ENCODE measurements around the gene IQSEC2.

The IQSEC2 gene

DNA sequence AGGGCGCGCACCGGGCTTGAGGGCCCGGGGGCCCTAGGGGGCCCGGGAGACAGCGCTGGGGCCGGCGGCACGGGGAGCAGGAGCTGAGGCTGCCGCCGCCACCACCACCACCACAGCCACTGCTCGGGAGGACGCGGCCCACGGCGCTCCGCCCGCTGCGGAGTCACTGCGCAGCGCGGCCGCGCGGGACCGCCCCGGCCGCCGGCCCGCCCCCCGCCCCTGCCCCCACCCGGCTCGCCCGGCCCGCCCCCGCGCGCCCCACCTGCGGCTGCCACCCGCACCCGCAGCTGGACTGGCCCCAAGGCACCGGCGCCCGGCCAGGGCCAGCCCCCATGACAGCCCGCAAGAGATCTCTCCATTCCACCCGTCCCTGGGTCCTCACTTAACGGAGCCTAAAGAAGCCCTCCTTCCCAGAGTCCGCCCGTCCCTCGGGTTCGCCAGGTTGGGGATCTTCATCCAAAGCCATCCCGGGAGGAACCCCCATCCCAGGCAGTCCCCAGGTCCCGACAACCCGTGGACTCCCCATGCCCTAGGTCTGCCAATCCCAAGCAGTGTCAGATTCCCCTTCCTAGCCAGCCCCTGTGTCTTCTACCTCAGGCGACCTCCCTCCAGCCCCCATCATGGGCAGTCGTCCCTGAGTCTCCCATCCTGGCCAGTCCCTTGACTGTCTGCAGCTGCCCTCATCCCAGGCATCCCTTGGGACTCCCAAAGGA lies 40.0 kb upstream of the IQSEC2 start:
- WGBS (ENCODE audit: extremely low coverage, insufficient coverage, low lambda C conversion rate), result no CpG with 5 or more reads among the region's 56 CpGs
- no peak overlapping the region for H2BK5ac ChIP-seq (ENCODE audit: low read length)
- H3K4me2 ChIP-seq (ENCODE audit: low read length), result peak overlapping the region; percentile 67
- H2AK5ac ChIP-seq (ENCODE audit: low read length), result no peak overlapping the region
- H3K79me2 ChIP-seq (ENCODE audit: control insufficient read depth, insufficient read depth, low read length), result peaks cover 27% of the 10 kb centered on the region
- no peak overlapping the region for H4K8ac ChIP-seq (ENCODE audit: low read depth, low read length)
- H3K27ac ChIP-seq (ENCODE audit: low read depth, low read length), result no peak overlapping the region
- H3K23ac ChIP-seq (ENCODE audit: low read length), result peak overlapping the region; percentile 80
- H3K4me3 ChIP-seq (ENCODE audit: low read length), result no peak overlapping the region
- H4K5ac ChIP-seq (ENCODE audit: low read length), result no peak overlapping the region
- no peaks in the 10 kb centered on the region for H3K79me1 ChIP-seq (ENCODE audit: low read length)
- DNase-seq, result no peak
- peaks cover 4% of the 10 kb centered on the region for H3K4me1 ChIP-seq (ENCODE audit: control insufficient read depth, low read depth, low read length)
- H3K9ac ChIP-seq (ENCODE audit: low read length), result peak overlapping the region; percentile 69
- H3K36me3 ChIP-seq (ENCODE audit: control insufficient read depth, insufficient read depth, low read length), result no peaks in the 10 kb centered on the region
- peak overlapping the region; percentile 46 for H3K18ac ChIP-seq (ENCODE audit: low read length)
- H3K4ac ChIP-seq (ENCODE audit: low read depth, low read length), result no peak overlapping the region
- peak overlapping the region; percentile 49 for H3K56ac ChIP-seq (ENCODE audit: low read length)
- no peak overlapping the region for H2BK120ac ChIP-seq (ENCODE audit: low read depth, low read length)
- H2BK15ac ChIP-seq (replicated peaks; ENCODE audit: low read depth), result no peak overlapping the region
- no peaks in the 10 kb centered on the region for H3K27me3 ChIP-seq (ENCODE audit: insufficient read depth, low read length, poor library complexity)

DNA sequence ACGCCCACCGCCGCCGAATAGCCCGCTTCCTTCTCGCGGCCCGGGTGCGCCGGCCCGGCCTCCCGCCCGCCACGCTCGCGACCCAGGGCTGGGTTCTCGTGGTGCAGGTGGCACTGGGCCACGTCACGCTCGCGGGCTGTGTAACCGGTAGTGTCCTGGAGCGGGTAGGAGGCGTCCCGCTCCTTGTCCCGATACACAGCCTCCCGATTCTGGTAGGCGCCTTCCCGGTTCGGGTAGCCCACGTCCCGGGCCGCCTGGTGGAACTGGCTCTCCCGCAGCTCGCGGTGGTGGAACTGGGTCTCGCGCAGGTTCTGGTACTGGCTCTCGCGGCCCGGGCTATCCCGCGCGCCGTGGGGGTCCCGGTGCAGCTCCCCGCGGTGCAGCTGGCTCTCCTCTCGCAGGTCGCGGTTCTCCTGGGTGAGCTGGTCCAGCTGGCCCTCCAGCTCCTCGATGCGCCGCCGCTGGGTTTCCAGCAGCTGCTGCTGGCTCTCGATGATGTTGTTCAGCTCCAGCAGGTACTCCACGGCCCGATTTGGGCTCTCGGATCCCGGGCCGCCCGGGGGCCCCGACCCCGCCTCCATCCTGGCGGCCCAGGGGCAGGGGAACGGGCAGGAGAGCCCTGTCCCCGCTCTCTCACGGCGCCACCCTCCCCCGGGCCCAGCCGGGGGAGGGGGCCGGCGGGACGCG lies 39.3 kb upstream of the IQSEC2 start:
- no peak overlapping the region for H2BK5ac ChIP-seq (ENCODE audit: low read length)
- H3K56ac ChIP-seq (ENCODE audit: low read length), result peak overlapping the region; percentile 74
- H4K8ac ChIP-seq (ENCODE audit: low read depth, low read length), result no peak overlapping the region
- H3K23ac ChIP-seq (ENCODE audit: low read length), result no peak overlapping the region
- no peak for DNase-seq
- no peaks in the 10 kb centered on the region for H3K27me3 ChIP-seq (ENCODE audit: insufficient read depth, low read length, poor library complexity)
- H2BK15ac ChIP-seq (replicated peaks; ENCODE audit: low read depth), result no peak overlapping the region
- no peaks in the 10 kb centered on the region for H3K36me3 ChIP-seq (ENCODE audit: control insufficient read depth, insufficient read depth, low read length)
- H3K4me3 ChIP-seq (ENCODE audit: low read length), result peak overlapping the region; percentile 35
- no peaks in the 10 kb centered on the region for H3K79me1 ChIP-seq (ENCODE audit: low read length)
- peak overlapping the region; percentile 69 for H3K9ac ChIP-seq (ENCODE audit: low read length)
- H3K27ac ChIP-seq (ENCODE audit: low read depth, low read length), result no peak overlapping the region
- H4K5ac ChIP-seq (ENCODE audit: low read length), result no peak overlapping the region
- no peak overlapping the region for H3K4ac ChIP-seq (ENCODE audit: low read depth, low read length)
- no peak overlapping the region for H2AK5ac ChIP-seq (ENCODE audit: low read length)
- H3K18ac ChIP-seq (ENCODE audit: low read length), result peak overlapping the region; percentile 46
- H2BK120ac ChIP-seq (ENCODE audit: low read depth, low read length), result no peak overlapping the region
- H3K4me1 ChIP-seq (ENCODE audit: control insufficient read depth, low read depth, low read length), result peaks cover 5% of the 10 kb centered on the region
- peaks cover 30% of the 10 kb centered on the region for H3K79me2 ChIP-seq (ENCODE audit: control insufficient read depth, insufficient read depth, low read length)
- WGBS (ENCODE audit: extremely low coverage, insufficient coverage, low lambda C conversion rate), result no CpG with 5 or more reads among the region's 75 CpGs
- peak overlapping the region; percentile 67 for H3K4me2 ChIP-seq (ENCODE audit: low read length)

DNA sequence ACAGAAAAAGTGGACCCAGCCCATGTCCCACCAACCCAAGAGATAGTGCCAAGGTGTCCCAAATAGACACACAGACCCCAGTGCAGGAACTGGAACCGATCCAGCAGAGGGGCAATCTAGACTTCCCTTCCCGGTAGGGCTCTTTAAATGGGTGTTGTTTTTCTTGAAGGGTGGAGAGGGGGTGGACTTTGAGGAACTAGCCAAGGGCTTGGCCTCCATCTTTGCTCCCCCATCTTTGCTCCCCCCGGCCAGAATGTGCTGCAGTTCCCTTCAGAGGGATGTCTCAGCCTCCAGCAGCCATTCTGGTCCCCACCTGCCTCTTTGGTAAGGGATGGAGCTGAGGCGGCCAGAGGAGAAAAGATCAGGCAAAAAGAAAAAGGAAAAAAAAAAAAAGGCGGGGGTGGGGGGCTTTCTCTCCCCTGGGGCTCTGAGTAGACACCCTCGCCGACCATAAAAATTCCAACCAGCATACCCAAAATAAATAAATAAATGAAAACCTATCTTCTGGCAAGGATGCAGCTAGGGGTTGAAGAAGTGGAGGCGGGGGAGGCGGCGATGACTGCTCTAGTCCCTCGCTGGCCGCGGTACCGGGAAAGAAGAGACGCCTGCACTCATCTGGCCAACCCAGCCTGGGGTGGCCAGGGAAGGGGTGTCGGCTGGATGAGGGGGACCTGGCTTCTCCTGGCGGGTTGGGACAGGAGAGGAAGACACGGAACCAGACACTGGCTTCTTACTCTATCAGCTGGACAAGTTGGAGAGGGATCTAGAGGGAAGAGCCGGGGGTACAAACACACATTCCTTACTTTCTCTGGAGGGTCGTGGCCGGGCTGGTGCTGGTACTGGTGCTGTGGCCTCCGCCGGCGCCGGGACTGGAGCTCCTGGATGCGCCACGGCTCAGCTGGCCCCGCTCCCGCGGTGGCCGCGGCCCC lies 38.5 kb upstream of the IQSEC2 start:
- Histone ChIP-seq H4K8ac (ENCODE audit: low read depth, low read length) (no peak overlapping the region), H2BK15ac (replicated peaks; ENCODE audit: low read depth) (no peak overlapping the region), H3K36me3 (ENCODE audit: control insufficient read depth, insufficient read depth, low read length) (no peaks in the 10 kb centered on the region), H3K4ac (ENCODE audit: low read depth, low read length) (no peak overlapping the region), H3K4me3 (ENCODE audit: low read length) (peak overlapping the region; percentile 40), H3K9ac (ENCODE audit: low read length) (peak overlapping the region; percentile 69), H3K4me2 (ENCODE audit: low read length) (peak overlapping the region; percentile 64), H2AK5ac (ENCODE audit: low read length) (no peak overlapping the region), H3K18ac (ENCODE audit: low read length) (no peak overlapping the region), H3K56ac (ENCODE audit: low read length) (peak overlapping the region; percentile 64), H4K5ac (ENCODE audit: low read length) (no peak overlapping the region), H2BK5ac (ENCODE audit: low read length) (no peak overlapping the region), H3K27ac (ENCODE audit: low read depth, low read length) (no peak overlapping the region), H3K27me3 (ENCODE audit: insufficient read depth, low read length, poor library complexity) (no peaks in the 10 kb centered on the region), H2BK120ac (ENCODE audit: low read depth, low read length) (no peak overlapping the region), H3K4me1 (ENCODE audit: control insufficient read depth, low read depth, low read length) (peaks cover 5% of the 10 kb centered on the region), H3K79me1 (ENCODE audit: low read length) (no peaks in the 10 kb centered on the region), H3K79me2 (ENCODE audit: control insufficient read depth, insufficient read depth, low read length) (peaks cover 34% of the 10 kb centered on the region), H3K23ac (ENCODE audit: low read length) (no peak overlapping the region)
- WGBS (ENCODE audit: extremely low coverage, insufficient coverage, low lambda C conversion rate), result no CpG with 5 or more reads among the region's 32 CpGs
- DNase-seq, result no peak

DNA sequence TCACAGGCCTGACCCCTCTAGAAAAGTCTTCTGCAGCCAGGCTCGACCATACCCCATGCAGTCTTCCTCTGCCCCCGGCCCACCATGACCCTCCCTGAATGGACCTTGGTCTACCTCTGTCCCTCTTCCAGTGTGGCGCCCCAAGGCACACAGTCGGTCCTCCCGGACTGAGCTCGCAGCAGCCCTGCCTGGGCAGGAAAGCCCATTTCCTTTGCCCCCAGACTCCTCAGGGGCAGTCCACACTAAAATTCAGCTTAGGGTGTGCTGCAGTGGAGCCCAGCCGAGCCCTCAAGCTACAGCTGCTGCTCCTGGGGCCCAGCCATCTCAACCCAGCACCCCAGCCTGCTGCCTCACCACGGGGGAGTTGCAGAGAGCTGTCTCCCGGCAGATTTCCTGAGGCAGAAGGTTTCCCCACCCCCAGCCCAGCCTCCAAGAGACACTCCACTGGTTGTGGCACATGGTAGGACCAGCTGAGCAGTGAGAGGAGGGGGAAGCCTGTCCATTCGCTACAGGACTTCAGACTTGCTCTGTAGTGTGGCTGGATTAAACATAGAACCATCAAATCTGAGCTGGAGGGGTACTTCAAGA lies 37.5 kb upstream of the IQSEC2 start:
- Histone ChIP-seq H3K79me2 (ENCODE audit: control insufficient read depth, insufficient read depth, low read length) (peaks cover 37% of the 10 kb centered on the region), H4K5ac (ENCODE audit: low read length) (no peak overlapping the region), H3K23ac (ENCODE audit: low read length) (no peak overlapping the region), H3K27ac (ENCODE audit: low read depth, low read length) (no peak overlapping the region), H3K9ac (ENCODE audit: low read length) (peak overlapping the region; percentile 45), H3K4me2 (ENCODE audit: low read length) (peak overlapping the region; percentile 36), H4K8ac (ENCODE audit: low read depth, low read length) (no peak overlapping the region), H3K4ac (ENCODE audit: low read depth, low read length) (no peak overlapping the region), H3K36me3 (ENCODE audit: control insufficient read depth, insufficient read depth, low read length) (no peaks in the 10 kb centered on the region), H3K56ac (ENCODE audit: low read length) (peak overlapping the region; percentile 56), H3K79me1 (ENCODE audit: low read length) (no peaks in the 10 kb centered on the region), H3K18ac (ENCODE audit: low read length) (no peak overlapping the region), H2BK5ac (ENCODE audit: low read length) (no peak overlapping the region), H2BK15ac (replicated peaks; ENCODE audit: low read depth) (no peak overlapping the region), H3K4me1 (ENCODE audit: control insufficient read depth, low read depth, low read length) (peaks cover 5% of the 10 kb centered on the region), H2AK5ac (ENCODE audit: low read length) (no peak overlapping the region), H3K4me3 (ENCODE audit: low read length) (no peak overlapping the region), H2BK120ac (ENCODE audit: low read depth, low read length) (no peak overlapping the region), H3K27me3 (ENCODE audit: insufficient read depth, low read length, poor library complexity) (no peaks in the 10 kb centered on the region)
- no CpG with 5 or more reads among the region's 10 CpGs for WGBS (ENCODE audit: extremely low coverage, insufficient coverage, low lambda C conversion rate)
- no peak for DNase-seq

DNA sequence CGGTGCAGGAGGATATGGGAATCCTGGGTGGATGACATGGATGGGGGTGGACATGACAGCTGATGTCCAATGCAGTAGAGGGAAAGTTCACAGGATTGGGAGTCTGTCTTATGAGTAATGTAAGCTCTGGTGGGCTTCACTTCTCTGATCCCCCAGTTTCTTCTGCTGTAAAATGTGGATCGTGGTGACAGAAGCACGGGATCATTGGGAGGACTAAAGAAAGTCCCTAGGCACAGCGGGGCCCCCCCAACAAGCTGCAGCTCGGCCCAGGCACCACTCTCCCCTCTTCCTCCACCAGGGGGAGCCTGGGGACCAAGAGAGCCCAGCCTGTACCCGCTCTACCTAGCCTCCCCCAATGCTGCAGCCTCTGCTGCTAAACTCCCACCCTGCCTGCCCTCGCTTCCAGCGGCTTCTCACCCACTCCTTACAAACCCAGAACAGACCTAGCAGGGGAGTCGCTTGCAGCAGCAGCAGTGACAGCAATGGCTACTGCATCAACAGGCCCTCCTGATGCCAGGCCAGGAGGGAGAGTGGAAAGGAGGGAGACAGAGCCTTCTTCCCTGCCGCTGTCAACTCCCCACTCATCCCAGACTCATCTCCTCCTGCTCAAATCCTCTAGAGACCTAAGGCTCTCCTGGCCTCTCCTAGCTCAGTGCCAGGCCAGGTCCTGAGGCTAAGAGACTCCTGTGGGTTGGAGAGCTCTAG lies 36.1 kb upstream of the IQSEC2 start:
- H3K4me1 ChIP-seq (ENCODE audit: control insufficient read depth, low read depth, low read length), result peaks cover 5% of the 10 kb centered on the region
- WGBS (ENCODE audit: extremely low coverage, insufficient coverage, low lambda C conversion rate), result no CpG with 5 or more reads among the region's 10 CpGs
- H3K9ac ChIP-seq (ENCODE audit: low read length), result peak overlapping the region; percentile 34

More for the DNA sequence above, 36.1 kb upstream of the IQSEC2 start:
- Histone ChIP-seq H2BK120ac (ENCODE audit: low read depth, low read length) (no peak overlapping the region), H4K8ac (ENCODE audit: low read depth, low read length) (no peak overlapping the region), H3K56ac (ENCODE audit: low read length) (peak overlapping the region; percentile 64), H2BK15ac (replicated peaks; ENCODE audit: low read depth) (no peak overlapping the region), H3K36me3 (ENCODE audit: control insufficient read depth, insufficient read depth, low read length) (no peaks in the 10 kb centered on the region), H2BK5ac (ENCODE audit: low read length) (no peak overlapping the region), H3K27ac (ENCODE audit: low read depth, low read length) (no peak overlapping the region), H4K5ac (ENCODE audit: low read length) (no peak overlapping the region), H3K27me3 (ENCODE audit: insufficient read depth, low read length, poor library complexity) (no peaks in the 10 kb centered on the region), H3K23ac (ENCODE audit: low read length) (no peak overlapping the region), H3K79me2 (ENCODE audit: control insufficient read depth, insufficient read depth, low read length) (peaks cover 37% of the 10 kb centered on the region), H2AK5ac (ENCODE audit: low read length) (no peak overlapping the region), H3K4ac (ENCODE audit: low read depth, low read length) (no peak overlapping the region), H3K79me1 (ENCODE audit: low read length) (no peaks in the 10 kb centered on the region), H3K4me3 (ENCODE audit: low read length) (no peak overlapping the region), H3K4me2 (ENCODE audit: low read length) (no peak overlapping the region), H3K18ac (ENCODE audit: low read length) (no peak overlapping the region)
- DNase-seq, result peak; percentile 67
